Psoas muscle (tissue), 8 donors: ENCODE results near the gene RTEL1. TPM values are rescaled to one million over a fixed set of nuclear protein-coding genes. Genes with fewer than 3 reads are reported as not detected.

Experiments used
- ATAC-seq, 4 donors: fragments of 200-7000 bp; cut with Tn5 transposase; one replicate each; pipeline ENCODE4 v1.9.1; 2020; ENCODE audit warnings: moderate library complexity in 3 of 4, mild to moderate bottlenecking in 2 of 4
- DNase-seq, 2 donors: peaks; one replicate each; pipeline ENCODE4 v3.0.0-alpha.2; 2020
- H3K27ac ChIP-seq: fragments of 200-600 bp; one replicate; pipeline ENCODE4 v1.8.0; 2022
- H3K27me3 ChIP-seq, 3 donors: fragments of 200-600 bp in 1 of 3; one replicate each; pipeline versions ENCODE4 v1.6.1 to v1.8.0; 2013 to 2022; ENCODE audit warnings: low read length in 2 of 3, mild to moderate bottlenecking in 2 of 3, moderate library complexity in 1 of 3; ENCODE audit not compliant: insufficient read depth in 3 of 3
- H3K36me3 ChIP-seq, 2 donors: fragments of 200-600 bp in 1 of 2; one replicate each; pipeline versions ENCODE4 v1.6.1 to v1.8.0; 2013 to 2022; ENCODE audit warnings: low read depth in 1 of 2, mild to moderate bottlenecking in 1 of 2, moderate library complexity in 1 of 2; ENCODE audit not compliant: insufficient read depth in 1 of 2
- H3K4me1 ChIP-seq: fragments of 200-600 bp; one replicate; pipeline ENCODE4 v1.8.0; 2022
- H3K4me3 ChIP-seq: fragments of 200-600 bp; one replicate; pipeline ENCODE4 v1.8.0; 2022; ENCODE audit warnings: mild to moderate bottlenecking
- H3K9me3 ChIP-seq: fragments of 200-600 bp; one replicate; pipeline ENCODE4 v1.8.0; 2022
- WGBS, 3 donors: extraction: QIAGEN DNeasy Blood & Tissue Kit; methylation state at CpG; one replicate each; pipeline versions ENCODE4 v1.1.6 to v1.1.7; 2013; 5-methylcytosine and 5-hydroxymethylcytosine counted together
- intact Hi-C, 2 donors: fragments of 100-400 bp; cut with DNase I; formaldehyde crosslinking; loops; one replicate each; pipeline versions ENCODE4 v1.11.0 to v1.14.2; 2022
- polyA plus RNA-seq, 3 donors: library from polyadenylated mRNA; stranded (reverse); fragments of 200-250 nt; gene quantifications; one replicate each; pipeline ENCODE4 v1.2.3, GENCODE V29; 2013
- total RNA-seq, 4 donors: library from RNA; stranded (reverse); fragmentation: NEBNext Ultra II Directional in 2 of 4; extraction: Animal tissue kit (Norgen Biotek cat#: 25700) in 2 of 4; gene quantifications; one replicate each; pipeline versions ENCODE4 v1.2.1 to v1.2.4, GENCODE V29; 2021 to 2023
- TF ChIP-seq, protein P1 (sequence below): fragments of 200-600 bp; IDR thresholded peaks from one replicate; pipeline ENCODE4 v1.8.0; 2022; ENCODE audit warnings: antibody characterized with exemption
- donor health status: healthy with polysubstance abuse.
- donor health status: DM: no; HTN: no; CAD: no; lungs with moderate emphysema.
- donor health status: Bipolar disorder and iron deficiency.
- donor health status: healthy.
- donor health status: DM: yes; HTN: yes; CAD: no.
- donor health status: DM: no; HTN: no; CAD: no.
- donor health status: DM: no; HTN: no; CAD: no.
- donor health status: DM: yes; HTN: yes; CAD: no.

Gene RTEL1
- total and polyA plus RNA-seq, 7 donors: 5.2 to 17.5 (median 9.2) TPM

DNA sequence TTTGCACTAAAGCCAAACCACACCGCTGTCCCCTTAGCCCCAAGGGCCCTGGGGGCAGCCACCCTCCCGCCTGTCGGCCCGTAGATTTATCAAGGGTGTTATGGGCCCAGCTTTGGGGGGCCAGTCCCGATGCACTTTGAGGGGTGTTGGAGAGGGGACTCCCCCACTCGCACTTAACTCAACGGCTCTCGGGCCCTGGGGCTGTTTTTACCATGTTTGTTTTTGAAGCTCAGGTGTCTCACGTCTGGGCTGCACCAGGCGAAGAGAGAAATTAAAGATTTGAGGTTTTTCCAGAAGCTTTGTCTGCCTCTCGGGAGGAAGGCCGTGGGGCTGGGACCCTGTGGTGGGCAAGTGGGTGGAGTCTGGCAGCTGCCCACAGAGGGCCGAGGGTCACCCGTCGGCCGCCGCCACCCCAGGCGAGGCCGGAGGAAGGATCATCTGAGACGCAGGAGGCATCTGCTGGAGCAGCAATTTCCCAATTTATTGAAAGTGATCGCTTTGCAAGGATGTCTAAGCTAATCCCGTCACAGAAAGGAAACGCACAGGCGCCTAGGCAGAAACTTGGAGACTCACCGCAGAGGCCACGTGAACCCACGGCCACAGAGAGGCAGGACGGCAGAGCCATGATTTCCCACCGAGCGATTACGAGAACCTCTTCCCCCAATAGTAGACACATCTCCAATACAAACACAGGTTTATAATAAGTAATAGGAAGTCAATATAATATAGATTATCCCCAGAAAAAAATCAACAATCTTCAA, 85.3 kb downstream of the RTEL1 start:
- H3K27me3 ChIP-seq: no peaks in the 10 kb centered on the region
- H3K4me3 ChIP-seq: no peak overlapping the region
- TF ChIP-seq, protein P1, sequence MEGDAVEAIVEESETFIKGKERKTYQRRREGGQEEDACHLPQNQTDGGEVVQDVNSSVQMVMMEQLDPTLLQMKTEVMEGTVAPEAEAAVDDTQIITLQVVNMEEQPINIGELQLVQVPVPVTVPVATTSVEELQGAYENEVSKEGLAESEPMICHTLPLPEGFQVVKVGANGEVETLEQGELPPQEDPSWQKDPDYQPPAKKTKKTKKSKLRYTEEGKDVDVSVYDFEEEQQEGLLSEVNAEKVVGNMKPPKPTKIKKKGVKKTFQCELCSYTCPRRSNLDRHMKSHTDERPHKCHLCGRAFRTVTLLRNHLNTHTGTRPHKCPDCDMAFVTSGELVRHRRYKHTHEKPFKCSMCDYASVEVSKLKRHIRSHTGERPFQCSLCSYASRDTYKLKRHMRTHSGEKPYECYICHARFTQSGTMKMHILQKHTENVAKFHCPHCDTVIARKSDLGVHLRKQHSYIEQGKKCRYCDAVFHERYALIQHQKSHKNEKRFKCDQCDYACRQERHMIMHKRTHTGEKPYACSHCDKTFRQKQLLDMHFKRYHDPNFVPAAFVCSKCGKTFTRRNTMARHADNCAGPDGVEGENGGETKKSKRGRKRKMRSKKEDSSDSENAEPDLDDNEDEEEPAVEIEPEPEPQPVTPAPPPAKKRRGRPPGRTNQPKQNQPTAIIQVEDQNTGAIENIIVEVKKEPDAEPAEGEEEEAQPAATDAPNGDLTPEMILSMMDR: no peak
- peaks cover 0 to 25% of the 10 kb centered on the region in 2 donors for H3K36me3 ChIP-seq
- intact Hi-C loops: no loop called here
- WGBS, 3 donors: 78 to 86% (median 82%) methylated on average over 31 of the region's 31 CpGs
- ATAC-seq (no peak), DNase-seq (peak in 1 of 2 donors; percentile 47)
- peak overlapping the region; percentile 12 for H3K27ac ChIP-seq
- peaks cover 12% of the 10 kb centered on the region for H3K4me1 ChIP-seq
- H3K9me3 ChIP-seq: no peaks in the 10 kb centered on the region

DNA sequence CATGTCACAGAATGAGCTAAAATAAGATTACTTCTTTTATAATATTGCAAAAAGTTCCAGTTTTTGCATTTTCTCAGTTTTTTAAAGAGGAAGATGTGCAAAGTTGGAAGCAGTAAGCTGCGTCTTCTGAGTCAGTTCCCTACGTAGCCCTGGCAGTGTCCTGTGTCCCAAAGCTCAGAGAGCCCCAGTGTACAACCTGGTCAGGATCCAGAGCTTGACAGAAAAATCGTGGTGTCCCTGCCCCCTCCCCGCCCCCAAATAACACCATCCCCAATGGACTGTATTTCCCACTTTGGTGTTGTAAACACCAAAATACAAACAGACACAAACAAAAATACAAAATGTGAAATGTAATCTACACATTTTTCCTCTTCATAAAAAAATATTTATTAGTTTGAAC, 86.0 kb downstream of the RTEL1 start:
- H3K27me3 ChIP-seq: no peaks in the 10 kb centered on the region
- H3K27ac ChIP-seq: no peak overlapping the region
- WGBS, 3 donors: 55 to 70% (median 57%) methylated on average over 4 of the region's 4 CpGs
- intact Hi-C loops: no loop called here
- ATAC-seq: no peak
- TF ChIP-seq, protein P1: no peak
- H3K9me3 ChIP-seq: no peaks in the 10 kb centered on the region
- peaks cover 8% of the 10 kb centered on the region for H3K4me1 ChIP-seq
- DNase-seq: peak in 1 of 2 donors; percentile 19
- H3K4me3 ChIP-seq: no peak overlapping the region
- peaks cover 0 to 25% of the 10 kb centered on the region in 2 donors for H3K36me3 ChIP-seq

DNA sequence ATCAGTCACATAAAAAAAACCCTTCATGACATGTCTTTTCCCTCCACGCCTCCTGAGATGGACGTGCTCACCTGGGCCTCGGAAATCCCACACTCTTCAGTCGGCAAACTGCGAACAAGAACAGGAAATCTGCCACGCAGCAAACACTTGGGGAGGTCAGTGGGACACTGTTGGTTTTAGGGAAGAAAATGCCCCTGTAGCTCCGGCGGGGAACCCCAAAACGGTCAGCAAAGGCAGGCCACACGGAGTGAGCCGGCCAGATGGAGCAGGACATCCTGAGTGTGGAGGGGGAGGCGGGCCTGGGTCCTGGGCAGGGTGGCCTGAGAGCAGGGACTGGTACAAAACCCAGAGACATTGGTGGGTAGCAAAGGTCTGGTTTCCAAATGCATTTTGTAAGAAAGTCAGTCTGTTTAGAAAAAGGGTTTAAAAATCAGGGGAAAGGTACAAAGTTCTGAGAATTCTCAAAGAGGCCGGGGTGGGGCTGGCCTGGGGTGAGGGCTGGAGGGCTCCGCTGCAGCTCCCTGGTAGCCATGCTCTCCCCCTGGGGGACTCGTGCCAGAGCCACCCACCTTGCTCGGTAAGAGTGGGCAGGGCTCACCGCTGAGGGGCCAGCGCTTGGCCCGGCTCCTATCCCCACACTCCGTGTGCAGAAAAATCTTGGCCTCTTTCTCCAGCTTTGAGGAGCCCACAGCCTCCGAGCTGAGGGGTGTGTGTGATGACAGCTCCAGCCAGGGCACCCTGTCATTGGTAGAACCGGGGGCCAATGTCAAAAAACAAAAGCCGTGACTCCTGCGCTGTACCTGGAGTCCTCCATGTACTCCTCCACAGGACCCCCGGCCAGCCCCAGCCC, 86.7 kb downstream of the RTEL1 start:
- Histone ChIP-seq H3K36me3 (peaks cover 0 to 25% of the 10 kb centered on the region in 2 donors), H3K27ac (no peak overlapping the region), H3K9me3 (no peaks in the 10 kb centered on the region), H3K4me3 (no peak overlapping the region), H3K27me3 (no peaks in the 10 kb centered on the region), H3K4me1 (peaks cover 8% of the 10 kb centered on the region)
- TF ChIP-seq, protein P1: no peak
- 75 to 77% (median 76%) methylated on average over 24 to 25 of the region's 25 CpGs for WGBS, 3 donors
- DNase-seq (peak in 1 of 2 donors; percentile 43), ATAC-seq (no peak)
- intact Hi-C loops: no loop called here

DNA sequence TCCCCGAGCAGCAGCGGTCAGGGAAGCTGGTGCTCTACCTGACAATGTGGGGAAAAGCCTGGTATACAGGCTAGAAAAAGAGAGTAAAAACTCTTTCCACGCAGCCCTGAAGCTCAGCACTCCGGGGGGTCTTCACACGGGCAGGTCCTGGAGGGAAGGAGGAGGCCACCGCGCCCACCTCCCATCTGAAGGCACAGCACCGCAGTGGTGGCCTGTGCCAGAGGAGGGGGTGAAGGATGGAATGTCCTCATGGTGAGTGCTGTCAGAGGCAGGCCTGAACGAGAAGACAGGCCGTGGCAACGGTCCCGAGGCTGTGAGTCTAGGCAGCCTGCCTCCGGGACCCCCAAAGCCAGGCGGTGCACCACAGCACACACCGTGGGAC, 87.3 kb downstream of the RTEL1 start:
- H3K9me3 ChIP-seq: no peaks in the 10 kb centered on the region
- peaks cover 8% of the 10 kb centered on the region for H3K4me1 ChIP-seq
- 67 to 79% (median 77%) methylated on average over 15 of the region's 15 CpGs for WGBS, 3 donors
- no peak overlapping the region for H3K4me3 ChIP-seq
- no peaks in the 10 kb centered on the region for H3K27me3 ChIP-seq
- H3K36me3 ChIP-seq: peaks cover 0 to 25% of the 10 kb centered on the region in 2 donors
- ATAC-seq (no peak), DNase-seq (peak in 1 of 2 donors; percentile 18)
- TF ChIP-seq, protein P1: no peak
- H3K27ac ChIP-seq: no peak overlapping the region
- intact Hi-C loops: no loop called here

Other genes with a start within 250 kb of the RTEL1 start
- 1 to 10 TPM in 1 of 4 donors, under 1 TPM in 3; 0.11 to 2.8 (median 0.28) TPM for gene KCNQ2, start 185.7 kb upstream of the RTEL1 start, total RNA-seq
- under 1 TPM in 2 of 3 donors, not detected in 1; 0.01 to 0.03 TPM for gene KCNQ2, start 185.7 kb upstream of the RTEL1 start, polyA plus RNA-seq
- gene EEF1A2, start 159.2 kb upstream of the RTEL1 start, total RNA-seq: 1,000 to 10,000 TPM; 1,781 to 2,126 (median 2,004) TPM
- gene EEF1A2, start 159.2 kb upstream of the RTEL1 start, polyA plus RNA-seq: 1,000 to 10,000 TPM in 2 of 3 donors, 100 to 1,000 TPM in 1; 952 to 1,898 (median 1,229) TPM
- 100 to 1,000 TPM; 130 to 198 (median 155) TPM for gene PPDPF, start 137.5 kb upstream of the RTEL1 start, total RNA-seq
- 100 to 1,000 TPM; 134 to 158 (median 142) TPM for gene PPDPF, start 137.5 kb upstream of the RTEL1 start, polyA plus RNA-seq
- under 1 TPM in 1 of 4 donors, not detected in 3; 0.06 TPM for gene PTK6, start 120.9 kb upstream of the RTEL1 start, total RNA-seq
- gene PTK6, start 120.9 kb upstream of the RTEL1 start, polyA plus RNA-seq: under 1 TPM in 2 of 3 donors, not detected in 1; 0.04 TPM
- not detected for gene SRMS, start 110.6 kb upstream of the RTEL1 start, total RNA-seq
- not detected for gene SRMS, start 110.6 kb upstream of the RTEL1 start, polyA plus RNA-seq
- gene FNDC11, start 104.2 kb upstream of the RTEL1 start, total RNA-seq: under 1 TPM in 1 of 4 donors, not detected in 3; 0.14 TPM
- under 1 TPM in 2 of 3 donors, not detected in 1; 0.07 to 0.08 TPM for gene FNDC11, start 104.2 kb upstream of the RTEL1 start, polyA plus RNA-seq
- 1 to 10 TPM; 3.5 to 8.0 (median 5.4) TPM for gene HELZ2, start 84.1 kb upstream of the RTEL1 start, total RNA-seq
- gene HELZ2, start 84.1 kb upstream of the RTEL1 start, polyA plus RNA-seq: 1 to 10 TPM in 2 of 3 donors, under 1 TPM in 1; 0.82 to 3.1 (median 1.5) TPM
- 10 to 100 TPM in 1 of 4 donors, 1 to 10 TPM in 3; 5.4 to 10.1 (median 7.8) TPM for gene GMEB2, start 31.2 kb upstream of the RTEL1 start, total RNA-seq
- gene GMEB2, start 31.2 kb upstream of the RTEL1 start, polyA plus RNA-seq: 1 to 10 TPM; 6.9 to 8.7 (median 8.5) TPM
- gene STMN3, start 4.9 kb upstream of the RTEL1 start, total RNA-seq: 1 to 10 TPM; 2.4 to 3.1 (median 2.7) TPM
- 1 to 10 TPM; 1.0 to 2.7 (median 1.2) TPM for gene STMN3, start 4.9 kb upstream of the RTEL1 start, polyA plus RNA-seq
- gene TNFRSF6B, start 38.3 kb downstream of the RTEL1 start, total RNA-seq: 1 to 10 TPM in 3 of 4 donors, not detected in 1; 1.3 to 2.2 (median 1.6) TPM
- 10 to 100 TPM in 1 of 3 donors, 1 to 10 TPM in 1, under 1 TPM in 1; 0.56 to 16.1 (median 6.1) TPM for gene TNFRSF6B, start 38.3 kb downstream of the RTEL1 start, polyA plus RNA-seq
- 10 to 100 TPM; 22.9 to 38.9 (median 32.6) TPM for gene ARFRP1, start 49.7 kb downstream of the RTEL1 start, total RNA-seq
- gene ARFRP1, start 49.7 kb downstream of the RTEL1 start, polyA plus RNA-seq: 10 to 100 TPM; 31.7 to 74.0 (median 32.4) TPM
- 10 to 100 TPM; 10.7 to 18.2 (median 14.9) TPM for gene ZGPAT, start 49.7 kb downstream of the RTEL1 start, total RNA-seq
- 10 to 100 TPM; 28.4 to 54.8 (median 43.6) TPM for gene ZGPAT, start 49.7 kb downstream of the RTEL1 start, polyA plus RNA-seq
- gene LIME1, start 78.4 kb downstream of the RTEL1 start, total RNA-seq: 1 to 10 TPM; 1.7 to 4.6 (median 2.6) TPM
- gene LIME1, start 78.4 kb downstream of the RTEL1 start, polyA plus RNA-seq: 1 to 10 TPM; 3.1 to 5.1 (median 4.4) TPM
- gene SLC2A4RG, start 81.5 kb downstream of the RTEL1 start, total RNA-seq: 10 to 100 TPM; 40.2 to 79.1 (median 54.7) TPM
- 10 to 100 TPM; 27.1 to 45.5 (median 43.7) TPM for gene SLC2A4RG, start 81.5 kb downstream of the RTEL1 start, polyA plus RNA-seq
- gene ZBTB46, start 173.0 kb downstream of the RTEL1 start, total RNA-seq: 1 to 10 TPM; 4.5 to 6.4 (median 5.6) TPM
- gene ZBTB46, start 173.0 kb downstream of the RTEL1 start, polyA plus RNA-seq: 1 to 10 TPM; 1.3 to 3.1 (median 2.2) TPM
- gene ABHD16B, start 203.2 kb downstream of the RTEL1 start, total RNA-seq: not detected
- gene ABHD16B, start 203.2 kb downstream of the RTEL1 start, polyA plus RNA-seq: 1 to 10 TPM in 1 of 3 donors, under 1 TPM in 2; 0.04 to 3.2 (median 0.34) TPM
- 10 to 100 TPM; 40.7 to 56.0 (median 55.1) TPM for gene TPD52L2, start 207.0 kb downstream of the RTEL1 start, total RNA-seq
- gene TPD52L2, start 207.0 kb downstream of the RTEL1 start, polyA plus RNA-seq: 100 to 1,000 TPM in 1 of 3 donors, 10 to 100 TPM in 2; 46.7 to 152 (median 89.7) TPM
- gene DNAJC5, start 236.8 kb downstream of the RTEL1 start, total RNA-seq: 10 to 100 TPM; 20.4 to 27.3 (median 23.3) TPM
- 10 to 100 TPM; 13.1 to 33.6 (median 19.7) TPM for gene DNAJC5, start 236.8 kb downstream of the RTEL1 start, polyA plus RNA-seq